Stimulated activated naive CD8-positive, alpha-beta T cell treated with anti-CD3 and anti-CD28 coated beads, Interleukin-15, Interleukin-2, amounts not matched to agents 100 U/mL and 50 U/mL, for 24 hours (primary cell): Measurements from ENCODE around the gene SGPL1.

Source experiments
- ATAC-seq: fragments of 150-1000 bp; cut with Tn5 transposase; one replicate; pipeline ENCODE4 v1.10.0; 2021
- DNase-seq: peaks from one replicate; pipeline ENCODE4 v3.0.0; 2021

The SGPL1 gene

GRCh38 chr10:70780370-70780760 is 35.4 kb upstream of the SGPL1 start:
- DNase-seq = no peak
- ATAC-seq = no peak

GRCh38 chr10:70780772-70781171 is 35.0 kb upstream of the SGPL1 start:
- no peak for ATAC-seq
- no peak for DNase-seq

- DNase-seq = no peak
- no peak for ATAC-seq
These were observed 34.2 kb upstream of the SGPL1 start for GRCh38 chr10:70781461-70782051.

GRCh38 chr10:70782086-70782745 is 33.5 kb upstream of the SGPL1 start:
- ATAC-seq (no peak), DNase-seq (no peak)

GRCh38 chr10:70782746-70783680 is 32.7 kb upstream of the SGPL1 start:
- ATAC-seq (no peak), DNase-seq (no peak)

GRCh38 chr10:70784016-70784415 is 31.7 kb upstream of the SGPL1 start:
- no peak for DNase-seq
- ATAC-seq = no peak

GRCh38 chr10:70784471-70784870 is 31.3 kb upstream of the SGPL1 start:
- no peak for DNase-seq
- ATAC-seq = no peak

- ATAC-seq (no peak), DNase-seq (no peak)
These were observed 30.6 kb upstream of the SGPL1 start, which contains the start of gene TBATA for GRCh38 chr10:70785190-70785589. TSS of gene TBATA (minus strand) at chr10:70785377. CDS start at chr10:70783379, 1,998 bp downstream.

- DNase-seq (peak; percentile 39), ATAC-seq (peak; percentile 78)
These were observed 28.8 kb upstream of the SGPL1 start for GRCh38 chr10:70786799-70787415.

- ATAC-seq (no peak), DNase-seq (no peak)
These were observed 24.2 kb upstream of the SGPL1 start for GRCh38 chr10:70791386-70792039.

- ATAC-seq (no peak), DNase-seq (no peak)
These were observed 20.1 kb upstream of the SGPL1 start for GRCh38 chr10:70795613-70796012.

GRCh38 chr10:70797840-70798239 is 17.9 kb upstream of the SGPL1 start:
- DNase-seq = no peak
- ATAC-seq = no peak

GRCh38 chr10:70799124-70799523 is 16.6 kb upstream of the SGPL1 start:
- no peak for ATAC-seq
- no peak for DNase-seq

GRCh38 chr10:70801854-70802253 is 13.9 kb upstream of the SGPL1 start:
- no peak for ATAC-seq

GRCh38 chr10:70803775-70804420 is 11.8 kb upstream of the SGPL1 start:
- ATAC-seq (no peak), DNase-seq (no peak)

More at GRCh38 chr10:70801854-70802253, 13.9 kb upstream of the SGPL1 start:
- DNase-seq = no peak

GRCh38 chr10:70804421-70804808 is 11.3 kb upstream of the SGPL1 start:
- no peak for ATAC-seq
- DNase-seq = no peak

- ATAC-seq = no peak
- no peak for DNase-seq
These were observed 10.0 kb upstream of the SGPL1 start for GRCh38 chr10:70805619-70806215.

GRCh38 chr10:70806841-70807240 is 8.9 kb upstream of the SGPL1 start:
- DNase-seq = no peak
- no peak for ATAC-seq

- ATAC-seq (no peak), DNase-seq (no peak)
These were observed 8.2 kb upstream of the SGPL1 start for GRCh38 chr10:70807556-70807955.

GRCh38 chr10:70809011-70809611 is 6.6 kb upstream of the SGPL1 start:
- DNase-seq = no peak
- ATAC-seq = no peak

- DNase-seq (no peak), ATAC-seq (no peak)
These were observed 6.0 kb upstream of the SGPL1 start for GRCh38 chr10:70809726-70810125.
